ENCODE results near the gene PTPRN2.

PTPRN2 gene

DNA sequence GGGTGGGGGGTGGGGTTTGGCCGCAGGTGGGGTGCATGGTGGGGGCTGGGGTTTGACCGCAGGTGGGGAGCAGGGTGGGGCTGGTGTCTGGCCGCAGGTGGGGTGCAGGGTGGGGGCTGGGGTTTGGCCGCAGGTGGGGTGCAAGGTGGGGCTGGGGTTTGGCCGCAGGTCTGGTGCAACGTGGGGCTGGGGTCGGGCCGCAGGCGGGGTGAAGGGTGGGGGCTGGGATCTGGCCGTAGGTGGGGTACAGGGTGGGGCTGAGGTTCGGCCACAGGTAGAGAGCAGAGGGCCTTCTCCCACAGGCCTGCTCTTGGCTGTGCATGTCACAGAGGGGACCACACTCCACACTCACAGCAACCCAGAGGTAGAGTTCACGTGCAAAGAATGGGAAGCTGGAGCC lies 586.6 kb downstream of the PTPRN2 start:
- no peaks in the 10 kb centered on the region for H3K27me3 Mint-ChIP-seq (ENCODE audit: low read depth, poor library complexity)
- H3K9me3 Mint-ChIP-seq = no peaks in the 10 kb centered on the region
- H3K27ac Mint-ChIP-seq = no peak overlapping the region
- TF ChIP-seq, protein P1, sequence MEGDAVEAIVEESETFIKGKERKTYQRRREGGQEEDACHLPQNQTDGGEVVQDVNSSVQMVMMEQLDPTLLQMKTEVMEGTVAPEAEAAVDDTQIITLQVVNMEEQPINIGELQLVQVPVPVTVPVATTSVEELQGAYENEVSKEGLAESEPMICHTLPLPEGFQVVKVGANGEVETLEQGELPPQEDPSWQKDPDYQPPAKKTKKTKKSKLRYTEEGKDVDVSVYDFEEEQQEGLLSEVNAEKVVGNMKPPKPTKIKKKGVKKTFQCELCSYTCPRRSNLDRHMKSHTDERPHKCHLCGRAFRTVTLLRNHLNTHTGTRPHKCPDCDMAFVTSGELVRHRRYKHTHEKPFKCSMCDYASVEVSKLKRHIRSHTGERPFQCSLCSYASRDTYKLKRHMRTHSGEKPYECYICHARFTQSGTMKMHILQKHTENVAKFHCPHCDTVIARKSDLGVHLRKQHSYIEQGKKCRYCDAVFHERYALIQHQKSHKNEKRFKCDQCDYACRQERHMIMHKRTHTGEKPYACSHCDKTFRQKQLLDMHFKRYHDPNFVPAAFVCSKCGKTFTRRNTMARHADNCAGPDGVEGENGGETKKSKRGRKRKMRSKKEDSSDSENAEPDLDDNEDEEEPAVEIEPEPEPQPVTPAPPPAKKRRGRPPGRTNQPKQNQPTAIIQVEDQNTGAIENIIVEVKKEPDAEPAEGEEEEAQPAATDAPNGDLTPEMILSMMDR (IDR thresholded peaks at IDR 0.05) = no peak
- no peak for DNase-seq
- H3K4me1 Mint-ChIP-seq = peaks cover 21% of the 10 kb centered on the region
- no peaks in the 10 kb centered on the region for H3K36me3 Mint-ChIP-seq (ENCODE audit: low read depth)
- no peak overlapping the region for H3K4me3 Mint-ChIP-seq

DNA sequence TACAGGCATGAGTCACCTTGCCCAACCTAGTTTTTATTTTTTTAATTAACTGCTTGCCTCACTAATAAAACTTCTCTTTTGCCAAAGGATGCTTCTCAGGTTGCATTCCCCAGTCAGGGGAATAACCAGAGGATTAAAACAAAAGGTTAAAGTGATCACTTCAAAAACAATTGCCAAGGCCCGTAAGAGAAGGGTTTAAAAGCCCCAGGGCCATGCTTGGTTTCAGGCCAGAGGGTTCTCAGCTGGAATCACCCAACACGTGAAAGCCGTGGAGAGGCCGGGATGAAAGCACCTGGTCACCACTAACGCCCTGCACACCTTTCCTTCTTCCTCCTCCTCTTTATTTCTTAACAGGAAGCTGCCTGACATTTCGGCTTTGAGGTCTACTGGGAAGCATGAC lies 587.5 kb downstream of the PTPRN2 start:
- no peak overlapping the region for H3K4me3 Mint-ChIP-seq
- H3K4me1 Mint-ChIP-seq = peaks cover 26% of the 10 kb centered on the region
- H3K27ac Mint-ChIP-seq = no peak overlapping the region
- no peaks in the 10 kb centered on the region for H3K36me3 Mint-ChIP-seq (ENCODE audit: low read depth)
- H3K27me3 Mint-ChIP-seq (ENCODE audit: low read depth, poor library complexity) = no peaks in the 10 kb centered on the region
- DNase-seq = no peak
- no peaks in the 10 kb centered on the region for H3K9me3 Mint-ChIP-seq
- TF ChIP-seq, protein P1 (IDR thresholded peaks at IDR 0.05) = no peak

DNA sequence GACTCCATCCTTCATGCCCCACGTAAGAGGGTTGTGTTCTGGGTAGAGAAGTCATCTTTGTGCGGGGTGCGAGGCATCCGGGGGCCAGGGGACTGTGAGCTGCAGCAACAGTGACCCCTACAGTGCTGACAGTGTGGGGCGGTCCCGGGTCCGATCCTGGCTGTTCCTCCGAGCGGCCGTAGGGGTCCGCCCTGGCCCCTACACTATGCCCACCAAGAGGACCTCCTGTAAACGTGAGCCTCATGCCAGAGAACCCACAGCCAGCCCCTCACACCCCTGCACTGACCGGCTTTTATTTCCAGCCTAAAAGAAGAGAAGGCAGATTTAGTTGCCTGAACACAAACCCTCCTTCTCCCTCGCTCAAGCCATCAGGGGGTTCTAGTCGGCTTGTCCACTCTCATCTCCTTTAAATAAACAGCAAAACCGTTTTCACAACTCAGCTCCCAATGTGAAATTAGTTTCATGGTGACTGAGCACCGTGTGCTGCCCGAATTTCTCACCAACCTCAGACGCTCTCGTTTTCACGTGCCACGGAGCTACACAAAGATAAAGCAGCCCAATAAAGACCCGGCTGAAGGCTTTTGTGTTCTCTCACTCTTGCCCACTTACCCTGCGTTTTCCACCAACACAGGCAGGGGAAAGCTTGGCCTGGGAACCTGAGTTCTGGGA lies 588.6 kb downstream of the PTPRN2 start:
- DNase-seq = no peak
- Mint-ChIP-seq H3K27me3 (ENCODE audit: low read depth, poor library complexity) (no peaks in the 10 kb centered on the region), H3K4me1 (peaks cover 38% of the 10 kb centered on the region), H3K9me3 (no peaks in the 10 kb centered on the region), H3K27ac (peak overlapping the region; percentile 51), H3K36me3 (ENCODE audit: low read depth) (no peaks in the 10 kb centered on the region), H3K4me3 (no peak overlapping the region)
- TF ChIP-seq, protein P1 (IDR thresholded peaks at IDR 0.05) = no peak

DNA sequence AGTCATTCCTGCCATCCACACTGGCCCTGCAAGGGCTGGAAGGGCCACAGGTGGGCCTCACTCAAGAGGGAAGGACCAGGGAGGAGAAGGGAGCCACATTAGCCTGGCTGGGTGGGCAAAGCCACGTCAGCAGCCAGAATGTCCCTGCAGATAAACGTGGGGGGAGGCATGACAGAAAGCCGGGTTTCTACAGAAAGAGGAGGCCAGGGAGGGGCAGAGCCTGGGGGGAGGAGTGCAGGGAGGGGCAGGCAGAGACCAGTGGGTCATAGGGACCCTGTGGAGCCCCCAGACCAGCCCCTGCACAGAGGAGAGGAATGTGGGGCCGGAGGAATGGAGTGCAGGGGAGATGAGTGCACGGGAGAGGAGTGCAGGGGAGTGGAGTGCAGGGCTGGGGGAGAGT lies 590.2 kb downstream of the PTPRN2 start:
- no peak overlapping the region for H3K4me3 Mint-ChIP-seq
- DNase-seq = no peak
- no peaks in the 10 kb centered on the region for H3K9me3 Mint-ChIP-seq
- peaks cover 53% of the 10 kb centered on the region for H3K4me1 Mint-ChIP-seq
- TF ChIP-seq, protein P1 (IDR thresholded peaks at IDR 0.05) = no peak
- peaks cover 10% of the 10 kb centered on the region for H3K27me3 Mint-ChIP-seq (ENCODE audit: low read depth, poor library complexity)
- no peak overlapping the region for H3K27ac Mint-ChIP-seq
- no peaks in the 10 kb centered on the region for H3K36me3 Mint-ChIP-seq (ENCODE audit: low read depth)

DNA sequence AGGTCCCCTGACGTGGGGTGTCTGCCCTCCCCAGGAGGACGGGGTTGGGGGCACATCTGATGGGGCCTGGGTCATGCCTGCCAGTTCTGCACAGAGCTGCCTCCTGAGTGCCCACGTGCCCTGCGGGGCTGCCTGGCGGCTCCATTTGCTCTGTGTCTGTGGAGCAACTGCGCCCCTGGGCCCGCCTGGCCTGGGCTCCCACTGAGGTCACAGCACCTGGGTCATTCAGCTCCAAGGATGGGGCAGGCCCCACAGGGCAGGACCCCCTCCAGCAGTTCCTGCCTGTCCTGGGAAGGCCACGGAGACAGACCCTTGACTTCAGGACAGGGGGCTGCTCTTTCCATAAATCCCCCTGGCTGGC lies 590.6 kb downstream of the PTPRN2 start:
- TF ChIP-seq, protein P1 (IDR thresholded peaks at IDR 0.05) = no peak
- H3K36me3 Mint-ChIP-seq (ENCODE audit: low read depth) = no peaks in the 10 kb centered on the region
- peaks cover 10% of the 10 kb centered on the region for H3K27me3 Mint-ChIP-seq (ENCODE audit: low read depth, poor library complexity)
- H3K4me3 Mint-ChIP-seq = no peak overlapping the region
- no peak for DNase-seq
- H3K27ac Mint-ChIP-seq = no peak overlapping the region
- peaks cover 53% of the 10 kb centered on the region for H3K4me1 Mint-ChIP-seq
- no peaks in the 10 kb centered on the region for H3K9me3 Mint-ChIP-seq

DNA sequence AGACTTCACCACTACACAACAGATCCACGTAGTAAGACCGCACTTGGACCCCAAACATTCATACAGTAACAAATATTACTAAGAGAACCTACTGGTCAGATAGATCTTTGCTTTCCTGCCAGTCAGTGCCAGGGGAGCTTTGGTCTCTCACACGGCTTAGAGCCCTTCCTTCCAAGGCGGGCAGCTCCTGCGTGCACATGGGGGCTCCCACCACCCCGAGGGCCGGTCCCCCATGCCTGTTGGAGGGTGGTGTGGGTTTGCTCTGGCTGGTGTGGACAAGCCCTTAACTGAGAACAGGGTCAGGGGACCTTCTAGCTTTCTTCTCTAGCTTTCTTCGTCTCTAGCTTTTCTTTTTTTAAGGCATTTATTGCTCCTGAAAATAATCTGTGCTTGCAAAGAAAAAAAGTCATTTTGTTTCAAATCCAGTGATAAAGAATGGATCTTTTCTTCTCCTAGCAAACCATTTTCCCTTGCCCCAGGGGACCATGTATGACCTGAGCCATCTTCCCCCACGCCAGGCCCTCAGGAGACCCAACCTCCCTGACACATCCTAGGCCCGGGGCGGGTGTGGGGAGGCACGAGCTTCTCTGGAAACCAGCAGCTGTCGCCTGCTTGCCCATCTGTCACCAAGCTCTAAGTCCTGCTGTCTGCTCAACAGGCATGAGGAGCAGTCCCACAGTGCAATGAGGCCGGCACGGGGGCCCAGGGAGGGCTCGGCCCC lies 591.1 kb downstream of the PTPRN2 start:
- TF ChIP-seq, protein P1 (IDR thresholded peaks at IDR 0.05) = no peak

More for the DNA sequence above, 591.1 kb downstream of the PTPRN2 start:
- Mint-ChIP-seq H3K4me1 (peaks cover 51% of the 10 kb centered on the region), H3K27ac (no peak overlapping the region), H3K36me3 (ENCODE audit: low read depth) (no peaks in the 10 kb centered on the region), H3K9me3 (no peaks in the 10 kb centered on the region), H3K4me3 (no peak overlapping the region), H3K27me3 (ENCODE audit: low read depth, poor library complexity) (peaks cover 10% of the 10 kb centered on the region)
- DNase-seq = no peak

All from nephron progenitor cell (in vitro differentiated cells).